Endothelial cell of umbilical vein (primary cell): ENCODE data around the gene GRPR. TPM values are rescaled to one million over a fixed set of nuclear protein-coding genes. Genes with fewer than 3 reads are reported as not detected.

ENCODE experiments used
- BruUV-seq: library from RNA; stranded (reverse); fragments of 400-500 nt; replicated peaks from 2 replicates; lab custom pipeline; 2021; lab: Mats Ljungman, UMichigan
- CTCF ChIA-PET: fragments of 300-600, 350-600 bp; sonication (Branson Sonifier 250); formaldehyde crosslinking; loops from one replicate; lab custom pipeline; 2021; ENCODE audit warnings: antibody characterized with exemption, inconsistent platforms; lab: Charles Lee
- POLR2A ChIA-PET: fragments of 300-600, 350-600 bp; sonication (Branson Sonifier 250); formaldehyde crosslinking; loops from one replicate; lab custom pipeline; 2021; ENCODE audit warnings: antibody characterized with exemption, inconsistent platforms; lab: Charles Lee
- DNase-seq: peaks from one replicate; pipeline ENCODE4 v3.0.0-alpha.2; 2011; ENCODE audit warnings: low read depth, low spot score
- FAIRE-seq: peaks from 2 replicates; lab custom pipeline; 2011; peaks lifted over from hg19 to GRCh38; lab: Jason Lieb, UNC
- H2AFZ ChIP-seq: 2 replicates; pipeline ENCODE4 v1.6.0; 2012; ENCODE audit warnings: low read depth, low read length, control low read depth, inconsistent platforms
- H3K27ac ChIP-seq: 2 replicates; pipeline ENCODE4 v1.5.1; 2011; ENCODE audit warnings: low read depth, mild to moderate bottlenecking, control low read depth, low read length, moderate library complexity; ENCODE audit not compliant: insufficient read depth
- H3K27me3 ChIP-seq, 2 experiments: 2 replicates each; pipeline versions ENCODE4 v1.6.0 to v1.6.1; 2011; ENCODE audit warnings: low read length in 2 of 2, mixed read lengths in 1 of 2; ENCODE audit not compliant: control insufficient read depth in 2 of 2, insufficient read depth in 2 of 2
- H3K36me3 ChIP-seq, 2 experiments: 2 replicates in 1 of 2; 3 replicates in 1 of 2; pipeline ENCODE4 v1.5.1; 2011; ENCODE audit warnings: low read length in 2 of 2, mild to moderate bottlenecking in 1 of 2, moderate library complexity in 1 of 2; ENCODE audit not compliant: control insufficient read depth in 2 of 2, insufficient read depth in 2 of 2; ENCODE audit errors: extremely low read depth in 1 of 2
- H3K4me1 ChIP-seq: 3 replicates; pipeline ENCODE4 v1.5.1; 2011; ENCODE audit warnings: mild to moderate bottlenecking, low read length; ENCODE audit not compliant: control insufficient read depth, insufficient read depth; ENCODE audit errors: extremely low read depth
- H3K4me2 ChIP-seq: 2 replicates; pipeline ENCODE4 v1.6.1; 2011; ENCODE audit warnings: low read length, control low read depth, mixed read lengths; ENCODE audit not compliant: insufficient read depth
- H3K4me3 ChIP-seq, 3 experiments: fragments of 200-600 bp in 1 of 3; sonication (generic), shearing (Covaris generic) in 1 of 3; replicated peaks in 1 of 3; 2 replicates each; pipeline ENCODE4 v1.5.1; 2011 to 2016; ENCODE audit warnings: control low read depth in 3 of 3, low read length in 3 of 3, mild to moderate bottlenecking in 2 of 3, inconsistent platforms in 1 of 3, low read depth in 1 of 3, moderate library complexity in 1 of 3; ENCODE audit not compliant: insufficient read depth in 1 of 3
- H3K79me2 ChIP-seq: 2 replicates; pipeline ENCODE4 v1.6.0; 2012; ENCODE audit warnings: low read length, inconsistent platforms; ENCODE audit not compliant: control insufficient read depth, insufficient read depth
- H3K9ac ChIP-seq: replicated peaks from 2 replicates; pipeline ENCODE3; 2011; ENCODE audit warnings: low read length, control low read depth; ENCODE audit not compliant: insufficient read depth; ENCODE audit errors: extremely low read depth
- H3K9me1 ChIP-seq: replicated peaks from 3 replicates; pipeline ENCODE4 v1.6.0; 2011; ENCODE audit warnings: mild to moderate bottlenecking, low read length; ENCODE audit not compliant: control insufficient read depth, insufficient read depth; ENCODE audit errors: extremely low read depth
- H3K9me3 ChIP-seq: replicated peaks from 2 replicates; pipeline ENCODE4 v1.5.1; 2012; ENCODE audit warnings: low read length, inconsistent platforms; ENCODE audit not compliant: control insufficient read depth, insufficient read depth
- H4K20me1 ChIP-seq: replicated peaks from 2 replicates; pipeline ENCODE3; 2011; ENCODE audit warnings: mild to moderate bottlenecking, low read length; ENCODE audit not compliant: control insufficient read depth, insufficient read depth; ENCODE audit errors: extremely low read depth
- EZH2 ChIP-seq: IDR thresholded peaks from 2 replicates; pipeline ENCODE4 v1.6.1; 2012; ENCODE audit warnings: borderline replicate concordance, low read depth, mild to moderate bottlenecking, moderate library complexity, low read length, inconsistent platforms; ENCODE audit not compliant: severe bottlenecking
- FOS ChIP-seq: IDR thresholded peaks from 2 replicates; pipeline ENCODE4 v1.6.1; 2011; ENCODE audit warnings: mild to moderate bottlenecking, low read length, moderate library complexity, borderline replicate concordance; ENCODE audit not compliant: insufficient read depth
- GATA2 ChIP-seq: IDR thresholded peaks from 2 replicates; pipeline ENCODE4 v1.7.0; 2011; ENCODE audit warnings: low read depth, mild to moderate bottlenecking, moderate library complexity, mixed read lengths, low read length; ENCODE audit not compliant: insufficient read length, insufficient read depth
- JUN ChIP-seq: IDR thresholded peaks from 2 replicates; pipeline ENCODE4 v1.6.1; 2011; ENCODE audit warnings: borderline replicate concordance, low read depth; ENCODE audit not compliant: insufficient read length, insufficient read depth
- MYC ChIP-seq: IDR thresholded peaks from one replicate; pipeline ENCODE4 v1.6.1; 2011; ENCODE audit warnings: mild to moderate bottlenecking, low read depth, low read length
- POLR2A ChIP-seq: IDR thresholded peaks from 2 replicates; pipeline ENCODE4 v1.6.1; 2012; ENCODE audit warnings: low read depth, mild to moderate bottlenecking, control low read depth, low read length
- POLR2AphosphoS5 ChIP-seq: IDR thresholded peaks from 2 replicates; pipeline ENCODE4 v1.6.1; 2012; ENCODE audit warnings: low read depth, mild to moderate bottlenecking, control low read depth, low read length, moderate library complexity; ENCODE audit not compliant: insufficient read depth
- dilution Hi-C: fragments of 300-500 bp; cut with MboI; formaldehyde crosslinking; loops from one replicate; pipeline ENCODE4 v1.15.0; 2019; ENCODE audit warnings: low sequenced_read_pairs; ENCODE audit not compliant: extremely low pct_ligation_motif_present
- intact Hi-C: fragments of 100-400 bp; cut with micrococcal nuclease; formaldehyde crosslinking; loops from one replicate; pipeline ENCODE4 v1.10.0; 2022
- polyA plus RNA-seq, 4 experiments: library from polyadenylated mRNA; depleted of rRNA in 3 of 4; stranded (reverse) in 3 of 4; unstranded in 1 of 4; fragments of >200 nt; gene quantifications; 2 replicates each; pipeline versions ENCODE4 v1.2.1 to v1.2.3, GENCODE V29; 2011 to 2012; ENCODE audit warnings: missing spikeins in 1 of 4
- total RNA-seq: library from RNA; stranded (reverse); gene quantifications from 2 replicates; pipeline ENCODE4 v1.2.3, GENCODE V29; 2021
- TF ChIP-seq, protein P1 (sequence below): IDR thresholded peaks from 2 replicates; pipeline ENCODE4 v1.6.1; 2011; ENCODE audit not compliant: insufficient read depth, insufficient read length
- TF ChIP-seq, protein P2 (sequence below), 2 donors: IDR thresholded peaks; 1 replicate in 1 of 2; 2 replicates in 1 of 2; pipeline ENCODE4 v1.5.1; 2011; ENCODE audit warnings: low read length in 2 of 2, mild to moderate bottlenecking in 2 of 2, moderate library complexity in 2 of 2, control low read depth in 1 of 2, inconsistent platforms in 1 of 2, low read depth in 1 of 2; ENCODE audit not compliant: insufficient read depth in 1 of 2; ENCODE audit errors: extremely low read depth in 1 of 2

Gene GRPR
- total and polyA plus RNA-seq, 2 donors (not counting 3 experiments of a cell fraction or from before 2014, with no cell fraction given) = 0.11 TPM; not detected in 1

DNA sequence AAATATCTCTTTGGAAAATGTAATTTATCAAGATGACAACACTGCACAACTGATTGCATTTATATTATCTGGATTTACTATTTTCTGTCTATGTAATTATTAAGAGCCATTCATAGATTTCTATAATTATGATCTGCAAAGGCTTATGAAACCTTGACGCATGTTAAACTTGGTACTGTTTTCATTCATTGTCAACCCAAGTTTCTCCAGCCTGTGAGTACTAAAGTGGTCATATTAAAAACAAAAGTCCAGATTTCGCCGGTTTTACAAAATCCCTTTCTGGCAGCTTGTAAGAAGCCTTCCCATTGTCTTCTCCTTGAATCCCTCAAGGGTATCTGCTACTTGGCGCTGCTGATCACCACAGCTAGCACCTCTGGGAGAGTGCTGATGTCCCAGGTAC, 19.7 kb upstream of the GRPR start:
- H3K4me2 ChIP-seq = no peak overlapping the region
- ChIA-PET POLR2A (no interaction called here), CTCF (no interaction called here)
- no peaks in the 10 kb centered on the region for H3K9me3 ChIP-seq
- no peak overlapping the region for H3K9ac ChIP-seq
- H3K4me3 ChIP-seq = no peak overlapping the region
- FAIRE-seq (no peak), DNase-seq (no peak)
- no peaks in the 10 kb centered on the region for H3K79me2 ChIP-seq
- no peak overlapping the region for H2AFZ ChIP-seq
- no peaks in the 10 kb centered on the region for H3K27me3 ChIP-seq
- TF ChIP-seq GATA2 = no peak
- TF ChIP-seq MYC = no peak
- TF ChIP-seq EZH2 = no peak
- no peak for TF ChIP-seq POLR2AphosphoS5
- no peak for TF ChIP-seq JUN
- TF ChIP-seq, protein P1, sequence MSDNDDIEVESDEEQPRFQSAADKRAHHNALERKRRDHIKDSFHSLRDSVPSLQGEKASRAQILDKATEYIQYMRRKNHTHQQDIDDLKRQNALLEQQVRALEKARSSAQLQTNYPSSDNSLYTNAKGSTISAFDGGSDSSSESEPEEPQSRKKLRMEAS = no peak
- H3K4me1 ChIP-seq = no peaks in the 10 kb centered on the region
- dilution Hi-C loops (no loop called here), intact Hi-C loops (no loop called here)
- no TSS peak for BruUV-seq
- no peaks in the 10 kb centered on the region for H3K36me3 ChIP-seq
- no peak overlapping the region for H3K27ac ChIP-seq
- no peaks in the 10 kb centered on the region for H3K9me1 ChIP-seq
- H4K20me1 ChIP-seq = no peaks in the 10 kb centered on the region

DNA sequence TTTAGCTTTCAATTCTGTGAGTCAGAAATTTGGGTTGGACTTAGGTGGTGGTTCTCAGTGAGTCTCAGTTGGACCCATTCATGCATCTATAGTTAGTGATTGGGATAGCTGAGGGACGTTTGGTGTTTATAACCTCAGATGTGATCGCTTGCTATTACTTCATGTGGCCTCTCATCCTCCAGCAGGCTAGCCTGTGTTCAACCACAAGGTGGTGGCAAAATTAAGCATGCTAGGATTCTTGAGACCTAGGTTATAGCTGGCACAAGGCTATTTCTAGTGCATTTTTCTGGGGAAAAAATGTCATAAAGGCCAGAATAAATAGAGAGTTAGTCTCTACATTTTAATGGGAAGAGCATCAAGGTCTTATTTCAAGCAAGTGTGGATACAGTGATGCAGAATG, 10.9 kb upstream of the GRPR start:
- ChIA-PET POLR2A (no interaction called here), CTCF (interaction anchor here (1.2 to 1.9 kb wide), 4 partner anchors 10 to 553 kb away, joined by 3 to 6 read pairs (median 5); partner anchors contain the start of gene GRPR)
- no peak for FAIRE-seq
- no peaks in the 10 kb centered on the region for H3K79me2 ChIP-seq
- H4K20me1 ChIP-seq = no peaks in the 10 kb centered on the region
- no peaks in the 10 kb centered on the region for H3K36me3 ChIP-seq
- peaks cover 0 to 5% of the 10 kb centered on the region in 2 experiments for H3K27me3 ChIP-seq
- no peak overlapping the region for H2AFZ ChIP-seq
- H3K4me3 ChIP-seq = no peak overlapping the region
- TF ChIP-seq POLR2AphosphoS5 (no peak), JUN (no peak), GATA2 (no peak), POLR2A (no peak), MYC (no peak), FOS (no peak), EZH2 (no peak)
- TF ChIP-seq, protein P1 = no peak
- TF ChIP-seq, protein P2, sequence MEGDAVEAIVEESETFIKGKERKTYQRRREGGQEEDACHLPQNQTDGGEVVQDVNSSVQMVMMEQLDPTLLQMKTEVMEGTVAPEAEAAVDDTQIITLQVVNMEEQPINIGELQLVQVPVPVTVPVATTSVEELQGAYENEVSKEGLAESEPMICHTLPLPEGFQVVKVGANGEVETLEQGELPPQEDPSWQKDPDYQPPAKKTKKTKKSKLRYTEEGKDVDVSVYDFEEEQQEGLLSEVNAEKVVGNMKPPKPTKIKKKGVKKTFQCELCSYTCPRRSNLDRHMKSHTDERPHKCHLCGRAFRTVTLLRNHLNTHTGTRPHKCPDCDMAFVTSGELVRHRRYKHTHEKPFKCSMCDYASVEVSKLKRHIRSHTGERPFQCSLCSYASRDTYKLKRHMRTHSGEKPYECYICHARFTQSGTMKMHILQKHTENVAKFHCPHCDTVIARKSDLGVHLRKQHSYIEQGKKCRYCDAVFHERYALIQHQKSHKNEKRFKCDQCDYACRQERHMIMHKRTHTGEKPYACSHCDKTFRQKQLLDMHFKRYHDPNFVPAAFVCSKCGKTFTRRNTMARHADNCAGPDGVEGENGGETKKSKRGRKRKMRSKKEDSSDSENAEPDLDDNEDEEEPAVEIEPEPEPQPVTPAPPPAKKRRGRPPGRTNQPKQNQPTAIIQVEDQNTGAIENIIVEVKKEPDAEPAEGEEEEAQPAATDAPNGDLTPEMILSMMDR (IDR thresholded peaks at IDR 0.05; ENCODE audit: extremely low read depth in 1 of 2, insufficient read depth in 1 of 2, low read depth in 1 of 2, low read length in 2 of 2) = no peak
- H3K4me2 ChIP-seq = no peak overlapping the region
- H3K9me3 ChIP-seq = no peaks in the 10 kb centered on the region
- H3K4me1 ChIP-seq = no peaks in the 10 kb centered on the region
- H3K27ac ChIP-seq = no peak overlapping the region
- DNase-seq = no peak
- dilution Hi-C loops (no loop called here), intact Hi-C loops (no loop called here)
- H3K9ac ChIP-seq = no peak overlapping the region
- BruUV-seq = no TSS peak
- H3K9me1 ChIP-seq = no peaks in the 10 kb centered on the region
